ES-I3 (cell line): ENCODE measurements around the gene PEX11G.

ENCODE experiments used
- H3K36me3 ChIP-seq: 2 replicates; pipeline ENCODE4 v1.6.1; 2013; ENCODE audit warnings: mild to moderate bottlenecking, low read length, control low read depth, moderate library complexity; ENCODE audit not compliant: insufficient read depth
- H3K4me1 ChIP-seq: 2 replicates; pipeline ENCODE4 v1.6.1; 2013; ENCODE audit warnings: mild to moderate bottlenecking, control low read depth, low read length; ENCODE audit not compliant: insufficient read depth
- H3K9ac ChIP-seq: 2 replicates; pipeline ENCODE4 v1.6.1; 2013; ENCODE audit warnings: low read depth, mild to moderate bottlenecking, low read length, moderate library complexity
- H3K9me3 ChIP-seq: 2 replicates; pipeline ENCODE4 v1.6.1; 2013; ENCODE audit warnings: mild to moderate bottlenecking, low read length, moderate library complexity; ENCODE audit not compliant: control insufficient read depth, insufficient read depth

Gene PEX11G

DNA sequence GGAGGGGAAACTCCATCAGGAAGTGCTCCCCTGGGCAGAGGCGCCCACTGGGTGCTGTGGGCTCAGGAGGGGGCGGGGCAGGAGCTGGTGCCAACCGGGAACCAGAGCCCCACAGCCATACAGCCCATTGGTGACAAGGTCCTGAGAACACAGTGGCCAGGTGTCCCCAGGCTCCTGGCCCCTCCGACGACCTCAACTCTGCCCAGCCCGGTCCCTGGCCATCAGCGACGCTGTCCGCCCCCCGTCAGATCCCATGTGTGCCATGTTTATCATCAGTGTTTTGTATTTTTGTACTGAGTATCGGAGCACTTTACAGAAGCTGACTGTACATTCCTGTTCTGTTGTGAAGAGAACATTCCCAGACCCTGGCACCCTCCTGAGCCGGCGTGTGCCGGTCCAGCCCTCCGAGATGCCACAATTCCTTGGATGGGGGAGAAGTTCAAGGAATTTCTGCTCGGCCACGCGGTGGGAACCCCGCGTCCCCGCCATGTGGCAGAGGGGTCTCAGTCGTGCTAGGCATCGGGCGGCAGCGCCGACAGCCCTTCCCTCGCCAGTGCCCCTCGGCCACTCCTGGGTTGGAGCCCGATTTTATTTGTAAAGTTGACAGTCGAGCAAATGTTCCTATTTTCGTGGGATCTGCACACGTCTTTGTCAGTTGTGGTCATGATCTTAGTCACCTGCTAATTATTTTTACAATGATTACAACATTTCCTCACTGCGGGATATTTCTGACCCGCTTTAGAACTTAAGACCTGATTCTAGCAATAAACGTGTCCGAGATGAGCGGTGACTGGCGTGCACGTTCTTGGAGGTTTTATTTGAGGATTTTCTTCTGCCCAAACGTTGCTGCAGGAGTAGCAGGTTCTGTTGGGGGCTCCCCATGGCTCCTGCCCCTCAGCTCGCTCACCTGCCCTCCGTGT, 16.9 kb downstream of the PEX11G start:
- Histone ChIP-seq H3K9ac (no peak overlapping the region), H3K9me3 (no peaks in the 10 kb centered on the region), H3K36me3 (0 out of 2 replicates have a peak, but pooled peaks cover 4% of the 10 kb centered on the region)

GRCh38 chr19:7470540-7471305, 18.1 kb downstream of the PEX11G start:
- H3K36me3 ChIP-seq = 0 out of 2 replicates have a peak, but pooled peaks cover 4% of the 10 kb centered on the region
- H3K4me1 ChIP-seq = no peaks in the 10 kb centered on the region
- H3K9ac ChIP-seq = no peak overlapping the region
- no peaks in the 10 kb centered on the region for H3K9me3 ChIP-seq

More for the DNA sequence above, 16.9 kb downstream of the PEX11G start:
- no peaks in the 10 kb centered on the region for H3K4me1 ChIP-seq

GRCh38 chr19:7469669-7470285, 19.1 kb downstream of the PEX11G start:
- H3K9me3 ChIP-seq = no peaks in the 10 kb centered on the region
- 0 out of 2 replicates have a peak, but pooled peaks cover 4% of the 10 kb centered on the region for H3K36me3 ChIP-seq
- H3K9ac ChIP-seq = no peak overlapping the region
- no peaks in the 10 kb centered on the region for H3K4me1 ChIP-seq

DNA sequence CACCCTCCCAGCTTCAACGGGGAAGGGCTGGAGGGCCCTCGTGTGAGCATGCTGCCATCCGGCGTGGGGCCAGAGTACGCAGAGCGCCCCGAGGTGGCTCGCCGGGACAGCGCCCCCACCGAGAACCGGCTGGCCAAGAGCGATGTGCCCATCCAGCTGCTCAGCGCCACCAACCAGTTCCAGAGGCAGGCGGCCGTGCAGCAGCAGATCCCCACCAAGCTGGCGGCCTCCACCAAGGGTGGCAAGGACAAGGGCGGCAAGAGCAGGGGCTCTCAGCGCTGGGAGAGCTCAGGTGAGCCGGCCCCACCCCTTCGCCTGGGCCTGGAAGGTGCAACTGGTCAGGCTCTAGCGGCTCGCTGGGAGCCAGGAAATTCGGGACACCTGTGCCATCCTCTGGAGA, 20.0 kb downstream of the PEX11G start:
- no peak overlapping the region for H3K9ac ChIP-seq
- 0 out of 2 replicates have a peak, but pooled peaks cover 6% of the 10 kb centered on the region for H3K36me3 ChIP-seq
- H3K9me3 ChIP-seq = no peaks in the 10 kb centered on the region
- H3K4me1 ChIP-seq = no peaks in the 10 kb centered on the region

GRCh38 chr19:7467009-7467989, 21.5 kb downstream of the PEX11G start:
- no peaks in the 10 kb centered on the region for H3K4me1 ChIP-seq
- 0 out of 2 replicates have a peak, but pooled peaks cover 6% of the 10 kb centered on the region for H3K36me3 ChIP-seq
- H3K9ac ChIP-seq = no peak overlapping the region
- H3K9me3 ChIP-seq = no peaks in the 10 kb centered on the region

DNA sequence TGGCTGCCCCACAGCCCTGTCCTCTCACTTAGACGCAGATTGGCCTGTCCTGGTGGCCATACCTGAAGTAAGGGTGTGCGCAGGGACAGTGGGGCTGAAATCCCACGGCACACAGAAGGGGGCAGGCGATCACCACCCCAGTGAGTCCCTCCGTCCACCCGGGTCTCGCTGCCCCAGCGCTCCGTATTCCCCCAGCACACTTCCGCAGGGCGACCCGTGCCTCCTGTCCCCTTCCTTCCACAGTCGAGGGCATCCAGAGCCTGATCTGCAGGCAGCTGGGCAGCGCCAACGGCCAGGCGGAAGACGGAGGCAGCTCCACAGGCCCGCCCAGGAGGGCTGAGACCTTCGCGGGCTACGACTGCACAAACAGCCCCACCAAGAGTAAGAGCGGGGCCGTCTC, 25.3 kb downstream of the PEX11G start:
- H3K4me1 ChIP-seq = no peaks in the 10 kb centered on the region
- H3K36me3 ChIP-seq = 0 out of 2 replicates have a peak, but pooled peaks cover 6% of the 10 kb centered on the region
- no peaks in the 10 kb centered on the region for H3K9me3 ChIP-seq
- no peak overlapping the region for H3K9ac ChIP-seq

DNA sequence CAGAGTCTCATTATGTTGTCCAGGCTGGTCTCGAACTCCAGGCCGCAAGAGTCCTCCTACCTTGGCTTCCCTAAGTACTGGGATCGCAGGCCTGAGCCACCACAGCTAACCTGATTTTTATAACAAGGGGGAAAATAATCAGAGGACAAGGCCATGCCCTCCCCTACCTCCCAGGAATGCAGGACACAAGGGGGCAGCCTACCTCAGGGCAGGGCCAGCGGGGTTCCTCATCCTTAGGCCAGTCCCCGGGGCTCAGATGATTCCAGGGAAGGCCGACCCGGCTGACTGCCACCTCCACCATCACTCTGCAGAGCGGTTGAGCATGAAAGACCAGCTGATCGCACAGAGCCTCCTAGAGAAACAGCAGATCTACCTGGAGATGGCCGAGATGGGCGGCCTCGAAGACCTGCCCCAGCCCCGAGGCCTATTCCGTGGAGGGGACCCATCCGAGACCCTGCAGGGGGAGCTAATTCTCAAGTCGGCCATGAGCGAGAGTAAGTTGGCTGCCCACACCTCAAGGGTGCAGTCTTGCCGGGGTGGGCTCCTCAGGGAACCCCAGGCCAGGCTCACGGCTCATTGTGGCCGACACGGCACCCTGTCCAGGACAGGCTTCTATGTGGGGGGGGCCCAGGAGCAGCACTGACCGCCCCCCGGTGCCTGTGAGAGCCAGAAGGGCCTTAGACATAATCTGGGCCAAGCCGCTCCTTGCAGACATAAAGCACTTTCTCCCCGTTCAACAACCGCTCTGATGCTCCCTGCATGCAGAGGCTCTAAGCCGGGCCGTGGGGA, 26.8 kb downstream of the PEX11G start:
- no peaks in the 10 kb centered on the region for H3K4me1 ChIP-seq
- H3K36me3 ChIP-seq = 0 out of 2 replicates have a peak, but pooled peaks cover 2% of the 10 kb centered on the region
- no peak overlapping the region for H3K9ac ChIP-seq
- H3K9me3 ChIP-seq = no peaks in the 10 kb centered on the region

GRCh38 chr19:7460562-7460966, 28.3 kb downstream of the PEX11G start:
- 0 out of 2 replicates have a peak, but pooled peaks cover 4% of the 10 kb centered on the region for H3K36me3 ChIP-seq
- H3K4me1 ChIP-seq = no peaks in the 10 kb centered on the region

GRCh38 chr19:7459773-7460172, 29.1 kb downstream of the PEX11G start:
- H3K4me1 ChIP-seq = no peaks in the 10 kb centered on the region
- no peaks in the 10 kb centered on the region for H3K9me3 ChIP-seq
- H3K36me3 ChIP-seq = peaks cover 10% of the 10 kb centered on the region; the same call in 1 of the 2 replicates
- H3K9ac ChIP-seq = no peak overlapping the region

More at GRCh38 chr19:7460562-7460966, 28.3 kb downstream of the PEX11G start:
- Histone ChIP-seq H3K9me3 (no peaks in the 10 kb centered on the region), H3K9ac (no peak overlapping the region)

DNA sequence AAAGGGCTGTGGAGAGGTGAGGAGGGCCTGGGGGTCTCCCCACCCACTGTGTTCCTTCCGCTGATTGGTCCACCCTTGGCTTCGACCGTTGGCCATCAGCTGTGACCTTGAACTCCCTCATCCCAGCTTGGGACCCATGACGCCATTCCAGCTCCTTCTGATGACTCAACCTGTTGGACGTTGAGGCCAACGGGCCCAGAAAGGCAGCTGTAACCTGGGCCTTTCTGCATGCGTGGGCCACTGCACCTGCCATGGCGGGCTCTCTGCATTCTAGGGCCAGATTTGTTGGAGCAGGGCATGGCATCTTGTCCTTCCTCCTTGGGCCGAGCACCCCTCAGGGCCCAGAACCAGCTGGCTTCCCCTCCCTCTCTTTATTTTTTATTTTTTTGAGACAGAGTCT, 30.2 kb downstream of the PEX11G start:
- Histone ChIP-seq H3K4me1 (no peaks in the 10 kb centered on the region), H3K36me3 (peaks cover 15% of the 10 kb centered on the region; the same call in 1 of the 2 replicates), H3K9ac (no peak overlapping the region), H3K9me3 (0 out of 2 replicates have a peak, but pooled peaks cover 5% of the 10 kb centered on the region)

- Histone ChIP-seq H3K9ac (no peak overlapping the region), H3K4me1 (no peaks in the 10 kb centered on the region), H3K36me3 (peaks cover 20% of the 10 kb centered on the region), H3K9me3 (0 out of 2 replicates have a peak, but pooled peaks cover 5% of the 10 kb centered on the region)
These were observed 31.8 kb downstream of the PEX11G start for GRCh38 chr19:7456964-7457541.

DNA sequence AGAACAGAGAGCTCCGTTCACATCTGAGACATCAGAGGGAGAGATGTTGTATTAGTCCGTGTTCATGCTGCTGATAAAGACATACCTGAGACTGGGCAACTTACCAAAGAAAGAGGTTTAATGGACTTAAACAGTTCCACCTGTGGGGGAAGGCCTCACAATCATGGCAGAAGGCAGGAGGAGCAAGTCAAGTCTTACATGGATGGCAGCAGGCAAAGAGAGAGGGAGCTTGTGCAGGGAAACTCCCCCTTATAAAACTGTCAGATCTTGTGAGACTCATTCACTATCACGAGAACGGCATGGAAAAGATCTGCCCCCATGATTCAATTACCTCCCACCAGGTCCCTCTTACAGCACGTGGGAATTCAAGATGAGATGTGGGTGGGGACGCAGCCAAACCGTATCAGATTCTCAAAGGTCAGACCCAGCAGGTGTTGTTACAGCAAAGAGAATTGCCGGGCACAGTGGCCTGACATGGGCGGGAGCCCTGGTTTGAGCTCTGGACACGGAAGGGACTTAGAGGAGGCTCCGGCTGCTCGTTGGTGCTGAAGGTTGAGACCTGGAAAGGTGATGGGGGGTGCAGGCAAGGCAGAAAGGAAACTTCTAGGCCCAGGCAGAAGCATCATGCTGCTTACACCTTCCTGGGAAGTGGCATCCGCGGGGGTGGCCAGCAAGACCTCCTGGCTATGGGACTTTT, 33.1 kb downstream of the PEX11G start:
- Histone ChIP-seq H3K9ac (no peak overlapping the region), H3K4me1 (no peaks in the 10 kb centered on the region), H3K36me3 (peaks cover 20% of the 10 kb centered on the region), H3K9me3 (peaks cover 5% of the 10 kb centered on the region; the same call in 1 of the 2 replicates)
